H9 (cell line): ENCODE results near the gene SECTM1. TPM values are rescaled to one million over a fixed set of nuclear protein-coding genes. Genes with fewer than 3 reads are reported as not detected.
"Not testable (repeated sequence)": the region's sequence is repeated elsewhere in the genome, so short reads cannot be mapped to it uniquely, and the experiment has no call there.

Experiments
- DNase-seq: peaks from one replicate; pipeline ENCODE4 v3.0.0-alpha.2; 2017
- H2AFZ ChIP-seq: one replicate; pipeline ENCODE4 v1.6.1; 2013; ENCODE audit warnings: mild to moderate bottlenecking, low read length, control low read depth, moderate library complexity
- H2AK5ac ChIP-seq: 2 replicates; pipeline ENCODE4 v1.6.1; 2013; ENCODE audit warnings: low read length, control low read depth, mixed read lengths; ENCODE audit not compliant: insufficient read length
- H2BK120ac ChIP-seq: one replicate; pipeline ENCODE4 v1.6.1; 2013; ENCODE audit warnings: low read depth, mild to moderate bottlenecking, low read length, control low read depth, inconsistent platforms; ENCODE audit not compliant: poor library complexity, severe bottlenecking
- H2BK12ac ChIP-seq: 2 replicates; pipeline ENCODE4 v1.6.1; 2013; ENCODE audit warnings: low read length, control low read depth, mixed read lengths, low read depth; ENCODE audit not compliant: insufficient read length
- H2BK15ac ChIP-seq: 2 replicates; pipeline ENCODE4 v1.6.1; 2013; ENCODE audit warnings: low read depth, low read length, control low read depth
- H2BK20ac ChIP-seq: one replicate; pipeline ENCODE4 v1.6.1; 2013; ENCODE audit warnings: low read depth, mild to moderate bottlenecking, low read length, control low read depth, inconsistent platforms; ENCODE audit not compliant: poor library complexity, severe bottlenecking
- H2BK5ac ChIP-seq: 2 replicates; pipeline ENCODE4 v1.6.1; 2013; ENCODE audit warnings: low read length, control low read depth, mixed read lengths; ENCODE audit not compliant: insufficient read length
- H3K14ac ChIP-seq: 2 replicates; pipeline ENCODE4 v1.6.1; 2013; ENCODE audit warnings: low read length, control low read depth; ENCODE audit not compliant: insufficient read depth
- H3K18ac ChIP-seq: 2 replicates; pipeline ENCODE4 v1.6.1; 2013; ENCODE audit warnings: low read depth, mild to moderate bottlenecking, mixed read lengths, low read length, control low read depth; ENCODE audit not compliant: insufficient read length
- H3K23ac ChIP-seq: 2 replicates; pipeline ENCODE4 v1.6.1; 2013; ENCODE audit warnings: low read length, control low read depth, mixed read lengths, low read depth; ENCODE audit not compliant: insufficient read length
- H3K23me2 ChIP-seq: 2 replicates; pipeline ENCODE4 v1.6.1; 2013; ENCODE audit warnings: low read depth, mild to moderate bottlenecking, mixed read lengths, low read length, control low read depth; ENCODE audit not compliant: insufficient read length, poor library complexity, severe bottlenecking
- H3K27ac ChIP-seq: 2 replicates; pipeline ENCODE4 v1.5.1; 2013; ENCODE audit warnings: low read length, control low read depth, mixed read lengths, low read depth; ENCODE audit not compliant: insufficient read length
- H3K27me3 ChIP-seq: 2 replicates; pipeline ENCODE4 v1.6.1; 2013; ENCODE audit warnings: low read length, control low read depth, inconsistent platforms; ENCODE audit not compliant: insufficient read depth
- H3K4ac ChIP-seq: 2 replicates; pipeline ENCODE4 v1.6.1; 2013; ENCODE audit warnings: low read depth, mild to moderate bottlenecking, control low read depth, inconsistent platforms, low read length, moderate library complexity
- H3K4me1 ChIP-seq: 2 replicates; pipeline ENCODE4 v1.6.1; 2013; ENCODE audit warnings: low read length, control low read depth, inconsistent platforms; ENCODE audit not compliant: insufficient read depth
- H3K4me2 ChIP-seq: 2 replicates; pipeline ENCODE4 v1.6.1; 2013; ENCODE audit warnings: low read length, control low read depth, mixed read lengths; ENCODE audit not compliant: insufficient read length, insufficient read depth
- H3K56ac ChIP-seq: 2 replicates; pipeline ENCODE4 v1.6.1; 2013; ENCODE audit warnings: low read depth, mild to moderate bottlenecking, mixed read lengths, low read length, control low read depth; ENCODE audit not compliant: insufficient read length
- H3K79me1 ChIP-seq: 2 replicates; pipeline ENCODE4 v1.6.1; 2013; ENCODE audit warnings: low read depth, mild to moderate bottlenecking, moderate library complexity, low read length, control low read depth, inconsistent platforms; ENCODE audit not compliant: insufficient read depth, poor library complexity, severe bottlenecking
- H3K79me2 ChIP-seq: 2 replicates; pipeline ENCODE4 v1.6.1; 2013; ENCODE audit warnings: low read length, control low read depth, inconsistent platforms; ENCODE audit not compliant: insufficient read depth
- H3K9ac ChIP-seq: 2 replicates; pipeline ENCODE4 v1.6.1; 2013; ENCODE audit warnings: low read length, control low read depth, mixed read lengths; ENCODE audit not compliant: insufficient read length; ENCODE audit errors: extremely low read depth
- H3K9me3 ChIP-seq: one replicate; pipeline ENCODE4 v1.6.1; 2013; ENCODE audit warnings: low read depth, low read length, inconsistent platforms; ENCODE audit not compliant: control insufficient read depth
- H3T11ph ChIP-seq: one replicate; pipeline ENCODE4 v1.6.1; 2013; ENCODE audit warnings: mild to moderate bottlenecking, low read length, control low read depth, inconsistent platforms
- H4K20me1 ChIP-seq: one replicate; pipeline ENCODE4 v1.6.1; 2013; ENCODE audit not compliant: control insufficient read depth, insufficient read length, insufficient read depth
- H4K5ac ChIP-seq: 2 replicates; pipeline ENCODE4 v1.6.1; 2013; ENCODE audit warnings: low read depth, mild to moderate bottlenecking, mixed read lengths, low read length, control low read depth; ENCODE audit not compliant: insufficient read length
- H4K8ac ChIP-seq: replicated peaks from 2 replicates; pipeline ENCODE4 v1.6.1; 2013; ENCODE audit warnings: low read length, control low read depth, mixed read lengths, low read depth; ENCODE audit not compliant: insufficient read length
- H4K91ac ChIP-seq: 2 replicates; pipeline ENCODE4 v1.6.1; 2013; ENCODE audit warnings: low read depth, mild to moderate bottlenecking, moderate library complexity, mixed read lengths, low read length, control low read depth; ENCODE audit not compliant: insufficient read length
- H3K27ac Mint-ChIP-seq, 3 experiments: 2 replicates in 2 of 3; 3 replicates in 1 of 3; pipeline ENCODE4 v1.8.0; 2020 to 2021; ENCODE audit warnings: mixed read lengths in 3 of 3, mild to moderate bottlenecking in 1 of 3, moderate library complexity in 1 of 3
- H3K27me3 Mint-ChIP-seq: 2 replicates; pipeline ENCODE4 v1.8.0; 2021; ENCODE audit warnings: low read depth, mild to moderate bottlenecking, moderate library complexity, mixed read lengths
- H3K36me3 Mint-ChIP-seq, 3 experiments: 2 replicates in 2 of 3; 3 replicates in 1 of 3; pipeline ENCODE4 v1.8.0; 2020 to 2021; ENCODE audit warnings: low read depth in 3 of 3, mixed read lengths in 3 of 3; ENCODE audit not compliant: insufficient read depth in 1 of 3
- H3K4me1 Mint-ChIP-seq, 2 experiments: 2 replicates each; pipeline ENCODE4 v1.8.0; 2020; ENCODE audit warnings: mixed read lengths in 2 of 2
- H3K4me3 Mint-ChIP-seq, 2 experiments: 2 replicates in 1 of 2; 3 replicates in 1 of 2; pipeline ENCODE4 v1.8.0; 2020 to 2021; ENCODE audit warnings: mild to moderate bottlenecking in 2 of 2, mixed read lengths in 2 of 2, moderate library complexity in 1 of 2
- H3K9me3 Mint-ChIP-seq, 2 experiments: 2 replicates in 1 of 2; 3 replicates in 1 of 2; pipeline ENCODE4 v1.8.0; 2020; ENCODE audit warnings: mild to moderate bottlenecking in 2 of 2, mixed read lengths in 2 of 2, moderate library complexity in 1 of 2
- WGBS: extraction: QIAGEN DNeasy Blood & Tissue Kit; methylation state at CpG from one replicate; pipeline ENCODE4 v1.1.7; 2013; ENCODE audit warnings: missing lambda C conversion rate, low lambda C conversion rate, mixed read lengths; ENCODE audit not compliant: insufficient read length; ENCODE audit errors: extremely low coverage; 5-methylcytosine and 5-hydroxymethylcytosine counted together
- total RNA-seq: library from RNA; stranded (reverse); gene quantifications from 2 replicates; pipeline ENCODE4 v1.2.1, GENCODE V29; 2021
- TF ChIP-seq, protein P1 (sequence below): fragments of 200-600 bp; sonication (generic); conservative IDR thresholded peaks from 3 replicates; pipeline ENCODE4 v1.8.0; 2021; ENCODE audit warnings: antibody characterized with exemption, mild to moderate bottlenecking

The SECTM1 gene
- total RNA-seq, 1 experiment from 2014 or later, result 0.28 TPM

DNA sequence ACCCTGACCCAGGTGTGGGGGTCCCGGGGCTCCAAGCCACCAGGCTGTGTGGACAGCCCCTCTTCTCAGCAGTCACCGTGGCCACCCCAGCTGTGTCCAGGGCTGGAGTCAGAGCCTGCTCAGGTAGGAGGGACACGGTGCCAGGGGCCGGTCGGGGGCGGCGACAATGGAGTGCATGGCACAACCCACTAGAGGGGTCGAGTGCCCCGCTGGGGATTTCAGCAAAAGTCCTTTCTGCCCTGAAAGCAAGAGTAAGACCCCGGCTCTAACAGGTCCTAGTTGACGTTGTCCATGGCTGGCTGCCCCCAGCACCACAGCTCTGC lies 49.3 kb upstream of the SECTM1 start:
- Histone ChIP-seq H3K23ac (no peak overlapping the region), H4K91ac (no peak overlapping the region), H3K79me1 (no peaks in the 10 kb centered on the region), H4K8ac (no peak overlapping the region), H2BK20ac (no peak overlapping the region), H2BK120ac (no peak overlapping the region), H3K9me3 (no peaks in the 10 kb centered on the region), H3K23me2 (no peaks in the 10 kb centered on the region), H3K27me3 (no peaks in the 10 kb centered on the region), H2BK15ac (no peak overlapping the region), H2BK12ac (no peak overlapping the region), H3K9ac (no peak overlapping the region), H3K4me2 (no peak overlapping the region), H3T11ph (no peak overlapping the region), H3K56ac (no peak overlapping the region), H3K14ac (no peak overlapping the region), H4K20me1 (no peaks in the 10 kb centered on the region), H2AK5ac (no peak overlapping the region), H3K4me1 (no peaks in the 10 kb centered on the region), H3K4ac (no peak overlapping the region), H3K79me2 (no peaks in the 10 kb centered on the region), H4K5ac (no peak overlapping the region), H2AFZ (no peak overlapping the region), H2BK5ac (no peak overlapping the region), H3K18ac (no peak overlapping the region), H3K27ac (no peak overlapping the region)
- no peaks in the 10 kb centered on the region for H3K36me3 Mint-ChIP-seq
- peaks cover 21% of the 10 kb centered on the region for H3K27me3 Mint-ChIP-seq
- H3K9me3 Mint-ChIP-seq, result no peaks in the 10 kb centered on the region; a peak in 1 of 5 replicates
- no peak for DNase-seq
- WGBS, result no CpG with 5 or more reads among the region's 11 CpGs
- H3K4me1 Mint-ChIP-seq, result peaks cover 7 to 18% of the 10 kb centered on the region in 2 experiments
- H3K4me3 Mint-ChIP-seq, result no peak overlapping the region
- H3K27ac Mint-ChIP-seq, result no peak overlapping the region
- TF ChIP-seq, protein P1, sequence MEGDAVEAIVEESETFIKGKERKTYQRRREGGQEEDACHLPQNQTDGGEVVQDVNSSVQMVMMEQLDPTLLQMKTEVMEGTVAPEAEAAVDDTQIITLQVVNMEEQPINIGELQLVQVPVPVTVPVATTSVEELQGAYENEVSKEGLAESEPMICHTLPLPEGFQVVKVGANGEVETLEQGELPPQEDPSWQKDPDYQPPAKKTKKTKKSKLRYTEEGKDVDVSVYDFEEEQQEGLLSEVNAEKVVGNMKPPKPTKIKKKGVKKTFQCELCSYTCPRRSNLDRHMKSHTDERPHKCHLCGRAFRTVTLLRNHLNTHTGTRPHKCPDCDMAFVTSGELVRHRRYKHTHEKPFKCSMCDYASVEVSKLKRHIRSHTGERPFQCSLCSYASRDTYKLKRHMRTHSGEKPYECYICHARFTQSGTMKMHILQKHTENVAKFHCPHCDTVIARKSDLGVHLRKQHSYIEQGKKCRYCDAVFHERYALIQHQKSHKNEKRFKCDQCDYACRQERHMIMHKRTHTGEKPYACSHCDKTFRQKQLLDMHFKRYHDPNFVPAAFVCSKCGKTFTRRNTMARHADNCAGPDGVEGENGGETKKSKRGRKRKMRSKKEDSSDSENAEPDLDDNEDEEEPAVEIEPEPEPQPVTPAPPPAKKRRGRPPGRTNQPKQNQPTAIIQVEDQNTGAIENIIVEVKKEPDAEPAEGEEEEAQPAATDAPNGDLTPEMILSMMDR, result no peak

DNA sequence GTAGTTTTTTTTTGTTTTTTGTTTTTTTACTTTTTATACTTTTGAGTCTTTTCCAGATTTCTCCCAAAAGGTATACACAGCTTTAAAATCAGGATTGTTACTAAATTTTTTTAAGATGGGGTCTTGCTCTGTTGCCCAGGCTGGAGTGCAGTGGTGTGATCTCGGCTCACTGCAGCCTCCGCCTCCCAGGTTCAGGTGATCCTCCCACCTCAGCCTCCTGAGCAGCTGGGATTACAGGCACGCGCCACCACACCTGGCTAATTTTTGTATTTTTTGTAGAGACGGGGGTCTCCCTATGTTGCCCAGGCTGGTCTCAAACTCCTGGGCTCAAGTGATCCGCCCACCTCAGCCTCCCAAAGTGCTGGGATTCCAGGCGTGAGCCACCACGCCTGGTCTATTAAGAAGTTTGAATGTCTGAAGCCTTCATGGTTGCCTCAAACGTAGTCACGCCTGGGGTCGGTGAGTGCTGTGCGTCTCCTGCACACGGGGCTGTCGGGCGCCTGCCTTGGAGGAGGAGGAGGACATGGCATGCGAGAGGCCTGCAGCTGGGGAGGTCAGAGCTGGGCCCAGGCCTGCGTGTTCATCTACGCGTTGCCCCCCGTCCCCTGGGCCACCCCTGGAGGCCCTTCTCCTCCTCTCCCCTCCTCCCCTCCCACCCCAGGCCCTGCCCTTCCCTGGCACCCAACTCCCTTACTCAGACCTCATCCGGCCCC lies 48.8 kb upstream of the SECTM1 start:
- not testable (repeated sequence) for H2BK20ac ChIP-seq

More for the DNA sequence above, 48.8 kb upstream of the SECTM1 start:
- WGBS, result no CpG with 5 or more reads among the region's 21 CpGs
- H3K27me3 Mint-ChIP-seq, result peaks cover 19% of the 10 kb centered on the region
- not testable (repeated sequence) for H3K36me3 Mint-ChIP-seq, H3K4me1 ChIP-seq, H3K27ac ChIP-seq, DNase-seq, H2AFZ ChIP-seq, H3K14ac ChIP-seq, H3K56ac ChIP-seq, H3K79me2 ChIP-seq, H3K9me3 Mint-ChIP-seq, H3K9ac ChIP-seq, H4K20me1 ChIP-seq, H2BK15ac ChIP-seq, H3K27me3 ChIP-seq, H3K18ac ChIP-seq, H4K8ac ChIP-seq, H2AK5ac ChIP-seq, H4K91ac ChIP-seq, H4K5ac ChIP-seq, H3K9me3 ChIP-seq, H2BK5ac ChIP-seq, H3K27ac Mint-ChIP-seq, H2BK12ac ChIP-seq, H3K79me1 ChIP-seq, H3K4me2 ChIP-seq, H2BK120ac ChIP-seq, H3K4me3 Mint-ChIP-seq, H3T11ph ChIP-seq, H3K23me2 ChIP-seq, H3K23ac ChIP-seq, H3K4ac ChIP-seq
- peaks cover 7 to 18% of the 10 kb centered on the region in 2 experiments for H3K4me1 Mint-ChIP-seq
